PC-3 (cell line): ENCODE data around the gene PBXIP1.

Source experiments
- CTCF ChIP-seq: fragments of 300-600 bp; sonication (generic); conservative IDR thresholded peaks from 2 replicates; pipeline ENCODE4 v1.5.1; 2017; ENCODE audit warnings: antibody characterized with exemption, low read depth, mild to moderate bottlenecking, low read length
- EZH2 ChIP-seq: fragments of 300-600 bp; sonication (generic); IDR thresholded peaks from one replicate; pipeline ENCODE4 v1.6.1; 2017; ENCODE audit warnings: antibody characterized with exemption, mild to moderate bottlenecking, low read length; ENCODE audit not compliant: unreplicated experiment

GRCh38 chr1:154990276-154990675, 34.4 kb upstream of the PBXIP1 start:
- no peak for TF ChIP-seq EZH2
- no peak for TF ChIP-seq CTCF
